Thoracic aorta (tissue), 2 donors: Measurements from ENCODE around the gene TOP1. TPM values are rescaled to one million over a fixed set of nuclear protein-coding genes. Genes with fewer than 3 reads are reported as not detected.

Experiments used
- ATAC-seq: fragments of 150-250 bp; one replicate; pipeline ENCODE4 v1.8.0; 2017; ENCODE audit warnings: low read depth; ENCODE audit not compliant: insufficient number of reproducible peaks, low FRiP score
- DNase-seq: peaks from one replicate; pipeline ENCODE4 v3.0.0-alpha.2; 2020; ENCODE audit warnings: low spot score
- H3K27ac ChIP-seq, 2 donors: fragments of 200-600 bp; sonication (generic); 1 replicate in 1 of 2; 2 replicates in 1 of 2; pipeline ENCODE4 v1.5.1; 2016; ENCODE audit warnings: mild to moderate bottlenecking in 2 of 2, moderate library complexity in 2 of 2
- H3K27me3 ChIP-seq: fragments of 200-600 bp; sonication (generic); replicated peaks from 2 replicates; pipeline ENCODE4 v1.6.0; 2016; ENCODE audit warnings: mild to moderate bottlenecking; ENCODE audit not compliant: insufficient read depth
- H3K36me3 ChIP-seq: fragments of 200-600 bp; sonication (generic); one replicate; pipeline ENCODE4 v1.5.1; 2016
- H3K4me1 ChIP-seq, 2 donors: fragments of 200-600 bp; sonication (generic); 1 replicate in 1 of 2; 2 replicates in 1 of 2; pipeline versions ENCODE4 v1.5.1 to v1.6.0; 2016; ENCODE audit warnings: low read depth in 2 of 2, mild to moderate bottlenecking in 1 of 2; ENCODE audit not compliant: control insufficient read depth in 1 of 2
- H3K4me3 ChIP-seq: fragments of 200-600 bp; sonication (generic); 2 replicates; pipeline ENCODE4 v1.5.1; 2016; ENCODE audit warnings: mild to moderate bottlenecking
- H3K9me3 ChIP-seq: fragments of 200-600 bp; sonication (generic); 2 replicates; pipeline ENCODE4 v1.5.1; 2016
- CTCF ChIP-seq: fragments of 200-600 bp; sonication (generic); IDR thresholded peaks from one replicate; pipeline ENCODE4 v1.5.1; 2019; ENCODE audit warnings: antibody characterized with exemption
- total RNA-seq, 2 donors: library from RNA; depleted of rRNA; stranded (reverse); fragments of >200 nt; gene quantifications; one replicate each; pipeline versions ENCODE4 v1.1.0 to v1.2.3, GENCODE V29; 2016

The TOP1 gene
- total RNA-seq, 2 donors from 2014 or later: 17.3 to 35.4 TPM

GRCh38 chr20:41162396-41162795 lies 133.8 kb downstream of the TOP1 start:
- ATAC-seq (no peak), DNase-seq (no peak)
- Histone ChIP-seq H3K4me3 (no peak overlapping the region), H3K9me3 (no peaks in the 10 kb centered on the region), H3K27me3 (no peaks in the 10 kb centered on the region), H3K36me3 (peaks cover 47% of the 10 kb centered on the region), H3K4me1 (peaks cover 0 to 16% of the 10 kb centered on the region in 2 donors), H3K27ac (no peak overlapping the region)
- no peak for TF ChIP-seq CTCF

- ATAC-seq (no peak), DNase-seq (no peak)
- Histone ChIP-seq H3K36me3 (peaks cover 61% of the 10 kb centered on the region), H3K9me3 (no peaks in the 10 kb centered on the region), H3K27ac (no peak overlapping the region), H3K27me3 (no peaks in the 10 kb centered on the region), H3K4me1 (peaks cover 0 to 7% of the 10 kb centered on the region in 2 donors), H3K4me3 (no peak overlapping the region)
- no peak for TF ChIP-seq CTCF
These were observed 135.2 kb downstream of the TOP1 start for GRCh38 chr20:41163821-41164220.

GRCh38 chr20:41165001-41165882 lies 136.6 kb downstream of the TOP1 start:
- H3K27ac ChIP-seq: no peak overlapping the region
- no peak for DNase-seq
- TF ChIP-seq CTCF: no peak
- H3K4me1 ChIP-seq: peaks cover 0 to 7% of the 10 kb centered on the region in 2 donors
- H3K36me3 ChIP-seq: peaks cover 68% of the 10 kb centered on the region
- no peak overlapping the region for H3K4me3 ChIP-seq
- H3K9me3 ChIP-seq: no peaks in the 10 kb centered on the region
- H3K27me3 ChIP-seq: no peaks in the 10 kb centered on the region
- ATAC-seq: no peak

GRCh38 chr20:41166201-41167117 lies 137.8 kb downstream of the TOP1 start:
- H3K4me1 ChIP-seq: peaks cover 0 to 7% of the 10 kb centered on the region in 2 donors
- no peak overlapping the region for H3K27ac ChIP-seq
- no peak overlapping the region for H3K4me3 ChIP-seq
- no peak for DNase-seq
- no peak for ATAC-seq
- H3K36me3 ChIP-seq: peaks cover 70% of the 10 kb centered on the region
- TF ChIP-seq CTCF: no peak
- H3K27me3 ChIP-seq: no peaks in the 10 kb centered on the region
- no peaks in the 10 kb centered on the region for H3K9me3 ChIP-seq

- Histone ChIP-seq H3K4me3 (no peak overlapping the region), H3K9me3 (no peaks in the 10 kb centered on the region), H3K27ac (no peak overlapping the region), H3K27me3 (no peaks in the 10 kb centered on the region), H3K4me1 (peaks cover 0 to 4% of the 10 kb centered on the region in 2 donors), H3K36me3 (peaks cover 70% of the 10 kb centered on the region)
- no peak for DNase-seq
- ATAC-seq: no peak
- TF ChIP-seq CTCF: no peak
These were observed 138.5 kb downstream of the TOP1 start for GRCh38 chr20:41167118-41167470.
